Measurements from ENCODE around the gene CENPP.

Gene CENPP

GRCh38 chr9:92513349-92513748 lies 187.6 kb downstream of the CENPP start:
- no peak for DNase-seq

DNA sequence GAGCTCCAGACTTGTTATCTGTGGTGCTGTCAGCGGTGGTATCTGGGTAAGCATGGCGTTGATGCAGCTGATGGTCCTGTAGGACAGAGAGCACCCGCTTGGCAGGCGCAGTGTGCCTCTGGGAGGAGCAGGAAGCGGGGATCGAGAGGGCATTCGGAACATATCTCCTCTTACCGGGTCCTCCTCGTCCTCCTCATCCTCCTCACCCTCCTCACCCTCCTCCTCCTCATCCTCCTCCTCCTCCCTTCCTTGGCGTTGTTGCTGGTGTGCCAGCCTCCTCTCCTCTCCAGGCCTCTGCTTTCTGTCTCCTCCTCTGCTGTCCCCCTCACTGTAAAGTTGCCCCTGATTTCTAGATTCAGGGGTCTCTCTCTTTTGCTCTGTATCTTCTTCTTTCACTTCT lies 188.9 kb downstream of the CENPP start:
- no peak for DNase-seq

GRCh38 chr9:92516521-92516920 lies 190.8 kb downstream of the CENPP start:
- no peak for DNase-seq

GRCh38 chr9:92517046-92517445 lies 191.3 kb downstream of the CENPP start:
- DNase-seq = no peak

- DNase-seq = no peak
Observed at GRCh38 chr9:92518199-92518598, 192.4 kb downstream of the CENPP start.

GRCh38 chr9:92520837-92521236 lies 195.1 kb downstream of the CENPP start:
- no peak for DNase-seq

DNA sequence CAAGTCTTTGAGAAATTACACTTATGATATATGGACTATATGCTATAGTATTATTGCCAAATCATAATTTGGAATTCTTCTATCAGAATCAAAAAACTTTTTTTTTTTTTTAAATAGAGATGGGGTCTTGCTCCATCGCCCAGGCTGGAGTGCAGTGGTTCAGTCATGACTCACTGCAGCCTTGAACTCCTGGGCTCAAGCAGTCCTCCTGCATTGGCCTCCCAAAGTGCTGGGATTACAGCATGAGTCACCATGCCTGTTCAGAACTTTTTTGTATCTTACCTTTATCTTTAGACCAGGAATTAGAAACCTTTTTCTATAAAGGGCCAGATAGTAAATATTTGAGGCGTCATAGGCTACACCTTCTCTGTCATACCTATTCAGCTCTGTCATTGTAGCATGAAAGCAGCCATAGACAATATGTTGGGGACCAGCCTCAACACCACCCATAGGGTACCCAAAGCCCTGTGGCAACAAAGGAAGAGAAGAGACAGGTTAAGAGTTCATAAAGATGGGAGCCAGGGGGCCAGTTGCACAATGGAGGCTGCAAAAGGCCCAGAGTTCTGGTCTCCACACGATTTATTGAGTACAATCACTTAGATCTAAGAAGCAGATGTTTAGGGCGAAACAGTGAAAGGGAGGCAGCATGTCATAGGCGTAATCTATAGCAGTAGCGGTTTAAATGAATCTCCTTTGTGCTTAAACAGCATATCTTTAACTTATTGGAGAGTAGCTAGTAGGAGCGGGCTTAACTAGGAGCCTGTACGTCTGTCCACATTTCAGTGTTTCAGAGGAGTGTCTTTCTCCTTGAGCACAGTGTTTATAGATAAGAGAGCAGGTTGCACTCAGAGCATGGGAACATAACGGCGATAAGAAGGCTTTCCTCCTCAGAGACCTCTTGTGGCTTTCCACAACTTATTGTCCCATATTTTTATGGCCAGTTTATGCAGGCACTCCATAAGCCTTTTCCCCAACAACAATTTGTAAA lies 197.5 kb downstream of the CENPP start:
- DNase-seq = no peak

GRCh38 chr9:92524881-92525280 lies 199.1 kb downstream of the CENPP start:
- DNase-seq = no peak

DNA sequence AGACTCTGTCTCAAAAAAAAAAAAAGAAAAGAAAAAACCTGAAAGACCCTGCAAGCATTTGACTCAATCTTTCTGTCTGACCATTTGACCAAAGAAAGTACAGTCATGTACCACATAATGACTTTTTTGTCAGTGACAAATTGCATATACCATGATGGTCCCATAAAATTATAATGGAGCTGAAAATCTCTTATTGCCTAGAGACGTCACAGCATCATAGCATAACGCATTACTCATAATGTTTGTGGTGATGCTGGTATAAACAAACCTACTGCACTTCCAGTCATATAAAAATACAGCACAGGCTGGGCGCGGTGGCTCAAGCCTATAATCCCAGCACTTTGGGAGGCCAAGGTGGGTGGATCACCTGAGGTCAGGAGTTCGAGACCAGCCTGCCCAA lies 199.6 kb downstream of the CENPP start:
- DNase-seq = no peak

GRCh38 chr9:92527291-92527828 lies 201.6 kb downstream of the CENPP start:
- no peak for DNase-seq

DNA sequence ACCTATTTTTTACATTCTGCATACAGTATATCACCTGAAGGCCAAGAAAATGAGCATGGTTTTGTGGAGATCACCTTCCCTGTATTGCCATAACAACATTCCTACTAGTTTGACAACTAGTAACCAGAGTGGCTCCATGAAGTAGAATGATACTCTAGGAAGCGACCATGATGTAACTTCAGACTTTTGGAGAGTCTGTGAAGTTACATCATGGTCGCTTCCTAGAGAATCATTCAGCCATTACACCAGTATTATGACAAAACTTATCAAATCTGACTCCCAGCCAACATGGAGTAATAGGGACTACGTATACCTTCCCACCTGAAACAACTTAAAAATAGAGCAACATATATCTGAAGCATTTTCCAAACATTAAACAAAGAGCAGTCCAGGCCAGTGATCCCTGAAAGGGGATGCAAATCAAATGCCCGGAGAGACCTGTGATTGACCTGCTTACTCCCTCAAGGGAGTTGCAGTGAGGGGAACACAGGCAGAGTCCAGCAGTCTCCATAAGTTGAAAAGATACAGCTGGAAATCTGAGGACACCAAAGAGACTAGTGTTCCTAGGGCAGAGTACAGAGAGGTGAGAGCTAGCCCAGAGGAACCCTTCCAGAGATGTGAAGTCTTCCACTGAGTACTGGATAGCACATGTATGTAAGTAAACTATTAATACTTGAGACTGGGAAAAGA lies 202.2 kb downstream of the CENPP start:
- DNase-seq = no peak

- DNase-seq = no peak
Observed at GRCh38 chr9:92528522-92528849, 202.7 kb downstream of the CENPP start.

- no peak for DNase-seq
Observed at GRCh38 chr9:92529124-92529523, 203.4 kb downstream of the CENPP start.

DNA sequence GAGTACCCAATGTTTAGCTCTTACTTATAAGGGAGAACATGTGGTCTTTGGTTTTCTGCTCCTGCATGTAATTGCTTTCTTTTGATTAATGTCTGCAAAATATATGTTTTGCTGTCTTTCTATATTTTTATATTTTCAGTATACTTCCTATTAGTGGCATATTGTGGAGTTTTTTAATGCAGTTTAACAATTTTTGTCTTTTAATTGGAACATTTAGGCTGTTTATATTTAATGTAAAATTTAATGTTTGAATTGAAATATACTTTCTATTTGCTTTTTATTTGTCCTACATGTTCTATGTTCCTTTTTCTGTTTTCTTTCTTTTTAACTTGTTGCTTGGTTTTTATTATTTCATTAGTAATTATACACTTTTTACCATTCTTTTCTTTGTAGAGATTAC lies 205.1 kb downstream of the CENPP start:
- no peak for DNase-seq

GRCh38 chr9:92534204-92534603 lies 208.5 kb downstream of the CENPP start:
- no peak for DNase-seq

GRCh38 chr9:92534674-92535073 lies 208.9 kb downstream of the CENPP start:
- DNase-seq = no peak

- DNase-seq = no peak
Observed at GRCh38 chr9:92535940-92536850, 210.4 kb downstream of the CENPP start, which contains the start of gene ECM2. Gene ECM2 (minus strand): TSS chr9:92535990. CDS start chr9:92522866, 13,124 bp downstream.

DNA sequence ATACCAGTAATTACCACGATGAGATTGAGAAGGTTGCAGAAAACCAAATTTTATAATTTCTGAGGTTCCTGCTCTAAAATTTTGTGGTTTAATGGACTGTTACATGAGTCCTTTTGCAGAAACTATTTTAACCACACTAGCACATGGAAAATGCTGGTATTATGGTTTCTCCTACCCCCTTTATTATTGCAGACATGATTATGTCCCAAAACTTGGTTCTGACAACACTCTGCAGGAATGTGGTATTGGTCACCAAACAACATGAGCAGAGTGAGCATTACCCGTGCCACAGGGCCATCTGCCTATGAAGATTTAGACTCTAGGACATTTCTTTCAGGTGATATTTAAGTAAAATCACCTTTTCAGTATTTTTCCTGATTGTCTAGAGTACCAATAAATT lies 212.8 kb downstream of the CENPP start:
- DNase-seq = no peak

- no peak for DNase-seq
Observed at GRCh38 chr9:92543972-92544371, 218.2 kb downstream of the CENPP start.

DNA sequence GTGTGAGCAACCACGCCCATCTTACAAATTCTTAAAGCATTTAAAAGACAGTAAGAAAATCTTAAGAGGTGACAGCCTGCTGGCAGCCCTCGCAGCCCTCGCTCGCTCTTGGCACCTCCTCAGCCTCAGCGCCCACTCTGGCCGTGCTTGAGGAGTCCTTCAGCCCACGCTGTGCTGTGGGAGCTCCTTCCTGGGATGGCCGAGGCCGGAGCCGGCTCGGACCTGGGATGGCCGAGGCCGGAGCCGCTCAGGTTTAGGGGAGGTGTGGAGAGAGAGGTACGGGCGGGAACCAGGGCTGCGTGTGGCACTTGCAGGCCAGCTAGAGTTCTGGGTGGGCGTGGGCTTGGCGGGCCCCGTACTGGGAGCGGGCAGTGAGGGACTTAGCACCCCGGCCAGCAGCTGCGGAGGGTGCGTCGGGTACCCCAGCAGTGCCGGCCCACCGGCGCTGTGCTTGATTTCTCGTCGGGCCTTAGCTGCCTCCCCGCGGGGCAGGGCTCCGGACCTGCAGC lies 219.3 kb downstream of the CENPP start:
- no peak for DNase-seq

- DNase-seq = no peak
Observed at GRCh38 chr9:92547356-92547755, 221.6 kb downstream of the CENPP start.

DNA sequence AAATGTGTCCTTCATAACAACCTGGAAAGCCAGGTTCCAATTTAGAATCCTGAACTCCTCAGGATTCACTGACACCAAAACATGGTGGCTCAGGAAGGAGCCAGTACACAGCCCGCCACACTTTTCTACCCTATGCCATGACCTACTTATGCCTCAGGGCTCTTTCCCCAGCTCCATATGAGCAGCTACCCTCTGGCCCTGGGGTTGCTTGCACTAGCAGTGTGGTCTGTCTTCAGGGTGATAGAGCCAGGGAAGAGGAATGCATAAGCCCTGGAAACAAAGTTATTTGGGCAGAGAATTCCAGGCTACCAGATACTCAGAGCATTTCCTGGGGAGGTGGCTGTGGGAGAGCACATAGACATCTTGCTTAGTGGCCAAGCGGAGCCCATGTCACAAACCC lies 225.0 kb downstream of the CENPP start:
- DNase-seq = no peak

Data from T-helper 9 cell (primary cell).